SU-DHL-6 (cell line): Measurements from ENCODE around the gene COMMD3.
"Not testable (repeated sequence)": the region's sequence is repeated elsewhere in the genome, so short reads cannot be mapped to it uniquely, and the experiment has no call there.

ENCODE experiments used
- H2AFZ ChIP-seq: fragments of 200-600 bp; sonication (generic); 2 replicates; pipeline ENCODE4 v1.6.1; 2014; ENCODE audit warnings: low read depth, mild to moderate bottlenecking, moderate library complexity, mixed read lengths, antibody characterized with exemption, low read length; ENCODE audit not compliant: severe bottlenecking
- H3F3A ChIP-seq: fragments of 200-600 bp; shearing (Covaris generic); 2 replicates; pipeline ENCODE4 v1.6.0; 2016; ENCODE audit warnings: antibody characterized with exemption, mild to moderate bottlenecking; ENCODE audit not compliant: insufficient read depth
- H3K27ac ChIP-seq: fragments of 200-600 bp; sonication (generic); 2 replicates; pipeline ENCODE4 v1.5.1; 2016; ENCODE audit warnings: low read depth, mild to moderate bottlenecking, low read length, moderate library complexity, mixed read lengths
- H3K27me3 ChIP-seq: fragments of 200-600 bp; sonication (generic), shearing (Covaris generic); 2 replicates; pipeline ENCODE4 v1.6.0; 2014; ENCODE audit warnings: mild to moderate bottlenecking, low read length
- H3K36me3 ChIP-seq: fragments of 200-600 bp; sonication (generic); 2 replicates; pipeline ENCODE4 v1.6.1; 2014; ENCODE audit warnings: mild to moderate bottlenecking, low read length, mixed read lengths
- H3K4me2 ChIP-seq: fragments of 300-600, 200-600 bp; shearing (Covaris generic), sonication (generic); 2 replicates; pipeline ENCODE4 v1.6.0; 2014; ENCODE audit warnings: low read length, low read depth, mild to moderate bottlenecking; ENCODE audit not compliant: poor library complexity, severe bottlenecking
- H3K4me3 ChIP-seq: fragments of 200-600 bp; sonication (generic); 2 replicates; pipeline ENCODE4 v1.5.1; 2014; ENCODE audit warnings: antibody characterized with exemption, low read length, mild to moderate bottlenecking, mixed read lengths; ENCODE audit not compliant: insufficient read depth, poor library complexity, severe bottlenecking
- H3K79me2 ChIP-seq: fragments of 200-600 bp; sonication (generic); 2 replicates; pipeline ENCODE4 v1.6.1; 2014; ENCODE audit warnings: mild to moderate bottlenecking, low read length, moderate library complexity; ENCODE audit not compliant: insufficient read depth
- H3K9ac ChIP-seq: fragments of 200-600 bp; sonication (generic); 2 replicates; pipeline ENCODE4 v1.7.0; 2014; ENCODE audit warnings: mild to moderate bottlenecking, low read length
- H3K9me2 ChIP-seq: fragments of 200-600 bp; sonication (generic); replicated peaks from 2 replicates; pipeline ENCODE4 v1.6.1; 2014; ENCODE audit warnings: low read length; ENCODE audit not compliant: insufficient read depth
- H3K9me3 ChIP-seq: fragments of 200-600 bp; sonication (generic); 2 replicates; pipeline ENCODE4 v1.6.1; 2014; ENCODE audit warnings: low read length, mixed read lengths; ENCODE audit not compliant: insufficient read depth
- H4K20me1 ChIP-seq: fragments of 200-600 bp; sonication (generic); 2 replicates; pipeline ENCODE4 v1.6.1; 2014; ENCODE audit warnings: low read depth, mild to moderate bottlenecking, antibody characterized with exemption, low read length, moderate library complexity, mixed read lengths
- CTCF ChIP-seq: fragments of 200-600 bp; sonication (generic); IDR thresholded peaks from one replicate; pipeline ENCODE4 v1.5.1; 2017; ENCODE audit warnings: antibody characterized with exemption, mild to moderate bottlenecking, low read length, moderate library complexity; ENCODE audit not compliant: insufficient read depth, poor library complexity, severe bottlenecking
- EZH2phosphoT487 ChIP-seq: fragments of 200-600 bp; sonication (generic), shearing (Covaris generic); conservative IDR thresholded peaks from 2 replicates; pipeline ENCODE4 v1.6.1; 2018; ENCODE audit warnings: mild to moderate bottlenecking, antibody characterized with exemption, low read length, moderate library complexity, mixed read lengths

Gene COMMD3

GRCh38 chr10:22309180-22310000, 6.8 kb upstream of the COMMD3 start:
- no peaks in the 10 kb centered on the region for H3K36me3 ChIP-seq
- no peaks in the 10 kb centered on the region for H3K9me3 ChIP-seq
- H3K4me3 ChIP-seq: no peak overlapping the region
- H3K4me2 ChIP-seq: no peak overlapping the region
- no peaks in the 10 kb centered on the region for H4K20me1 ChIP-seq
- H2AFZ ChIP-seq: no peak overlapping the region
- H3K27me3 ChIP-seq: no peaks in the 10 kb centered on the region
- no peaks in the 10 kb centered on the region for H3K79me2 ChIP-seq
- H3F3A ChIP-seq: no peaks in the 10 kb centered on the region
- H3K9me2 ChIP-seq: no peaks in the 10 kb centered on the region
- H3K27ac ChIP-seq: no peak overlapping the region
- TF ChIP-seq CTCF: no peak
- TF ChIP-seq EZH2phosphoT487: no peak
- no peak overlapping the region for H3K9ac ChIP-seq

- H3K9me2 ChIP-seq, H3K9me3 ChIP-seq, H3F3A ChIP-seq, H3K79me2 ChIP-seq, H3K27ac ChIP-seq, H3K9ac ChIP-seq, H3K36me3 ChIP-seq, H3K27me3 ChIP-seq, H3K4me3 ChIP-seq, H2AFZ ChIP-seq, H4K20me1 ChIP-seq, H3K4me2 ChIP-seq: not testable (repeated sequence)
Measured at GRCh38 chr10:22310012-22310411, 6.2 kb upstream of the COMMD3 start.

DNA sequence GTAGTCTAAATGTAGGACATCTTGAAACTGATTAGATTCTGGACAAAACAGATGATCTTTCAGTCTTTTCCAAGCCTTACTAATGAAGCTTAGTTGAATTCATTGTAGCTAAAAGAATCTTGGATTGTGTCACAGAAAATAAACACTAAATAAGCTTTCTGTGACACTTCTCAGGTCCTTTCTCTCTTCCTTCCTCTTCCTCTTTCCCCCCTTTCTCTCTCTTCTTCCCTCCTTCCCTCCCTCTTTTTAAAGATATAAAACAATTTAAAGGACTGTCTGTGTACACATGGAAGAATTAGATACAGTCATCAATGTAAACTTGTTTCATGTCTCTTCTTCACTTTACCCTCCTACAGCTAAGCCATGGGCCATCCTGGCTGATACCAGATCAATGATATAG, 5.3 kb upstream of the COMMD3 start:
- H3K9me3 ChIP-seq: no peaks in the 10 kb centered on the region
- H3F3A ChIP-seq: 0 out of 2 replicates have a peak, but pooled peaks cover 7% of the 10 kb centered on the region
- no peaks in the 10 kb centered on the region for H3K36me3 ChIP-seq
- H3K4me3 ChIP-seq: no peak overlapping the region
- no peaks in the 10 kb centered on the region for H3K9me2 ChIP-seq
- no peak overlapping the region for H3K4me2 ChIP-seq
- H3K27ac ChIP-seq: no peak overlapping the region
- H4K20me1 ChIP-seq: no peaks in the 10 kb centered on the region
- no peaks in the 10 kb centered on the region for H3K27me3 ChIP-seq
- TF ChIP-seq CTCF (no peak), EZH2phosphoT487 (no peak)
- no peak overlapping the region for H3K9ac ChIP-seq
- no peak overlapping the region for H2AFZ ChIP-seq
- H3K79me2 ChIP-seq: no peaks in the 10 kb centered on the region

GRCh38 chr10:22314852-22315251, 1.3 kb upstream of the COMMD3 start:
- Histone ChIP-seq H3K36me3 (0 out of 2 replicates have a peak, but pooled peaks cover 15% of the 10 kb centered on the region), H3K79me2 (no peaks in the 10 kb centered on the region), H3K27me3 (no peaks in the 10 kb centered on the region), H3K4me3 (no peak overlapping the region), H3K9me3 (no peaks in the 10 kb centered on the region), H3K9me2 (no peaks in the 10 kb centered on the region), H2AFZ (no peak overlapping the region), H3K4me2 (no peak overlapping the region), H3F3A (peaks cover 35% of the 10 kb centered on the region), H3K9ac (no peak overlapping the region), H3K27ac (no peak overlapping the region), H4K20me1 (peaks cover 5% of the 10 kb centered on the region; the same call in 1 of the 2 replicates)
- TF ChIP-seq CTCF: no peak
